Activated CD4-positive, alpha-beta T cell treated with anti-CD3 and anti-CD28 coated beads for 24 hours (primary cell): Measurements from ENCODE around the gene EFCAB5.
"Not testable (repeated sequence)": the region's sequence is repeated elsewhere in the genome, so short reads cannot be mapped to it uniquely, and the experiment has no call there.

Source experiments
- DNase-seq, 2 donors: peaks; one replicate each; pipeline ENCODE4 v3.0.0-alpha.2; 2020; ENCODE audit warnings: low read depth in 2 of 2

Gene EFCAB5

DNA sequence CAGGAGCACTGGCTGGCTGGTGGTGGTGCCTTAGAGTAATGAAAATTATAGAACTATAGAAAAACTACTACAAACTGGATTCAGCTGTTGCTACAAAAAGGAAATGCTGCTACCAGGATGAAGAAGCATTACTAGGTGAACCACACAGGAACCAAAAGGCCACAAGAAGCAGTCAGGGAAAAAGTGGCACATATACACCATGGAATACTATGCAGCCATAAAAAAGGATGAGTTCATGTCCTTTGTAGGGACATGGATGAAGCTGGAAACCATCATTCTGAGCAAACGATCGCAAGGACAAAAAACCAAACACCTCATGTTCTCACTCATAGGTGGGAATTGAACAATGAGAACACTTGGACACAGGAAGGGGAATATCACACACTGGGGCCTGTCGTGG, 5.5 kb upstream of the EFCAB5 start:
- DNase-seq = not testable (repeated sequence)

DNA sequence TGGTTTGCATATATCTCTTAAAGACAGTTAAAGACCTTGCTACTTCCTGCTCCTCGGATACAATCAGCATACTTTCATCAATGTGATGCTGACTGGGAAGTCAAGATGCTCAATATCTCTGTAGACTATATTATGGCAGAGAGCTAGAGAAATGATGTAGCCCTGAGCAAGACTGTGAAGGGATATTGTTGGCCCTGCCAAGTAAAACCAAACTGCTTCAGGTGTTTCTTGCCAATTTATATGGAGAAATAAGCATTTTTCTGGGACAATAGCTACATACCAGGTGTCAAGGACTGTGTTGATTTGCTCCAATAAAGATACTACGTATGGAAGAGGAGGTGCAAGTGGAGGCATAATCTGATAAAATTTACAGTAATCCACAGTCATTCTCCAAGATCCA, 4.7 kb upstream of the EFCAB5 start:
- DNase-seq = no peak

DNA sequence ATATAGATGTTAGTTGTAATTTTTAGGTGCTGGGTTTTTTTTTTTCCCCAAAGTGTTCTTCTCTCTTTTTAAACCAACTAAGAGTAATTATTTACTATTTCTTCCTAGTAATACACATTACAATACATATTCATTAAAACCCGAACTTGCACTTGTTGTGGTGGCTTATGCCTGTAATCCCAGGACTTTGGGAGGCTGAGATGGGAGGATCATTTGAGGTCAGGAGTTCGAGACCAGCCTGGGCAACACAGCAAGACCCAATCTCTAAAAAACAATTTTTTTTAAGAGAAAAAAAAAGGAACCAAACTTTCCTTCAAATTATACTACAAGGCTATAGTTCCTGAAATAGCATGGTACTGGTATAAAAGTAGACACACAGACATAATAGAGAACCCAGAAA, 3.8 kb downstream of the EFCAB5 start:
- DNase-seq = no peak

DNA sequence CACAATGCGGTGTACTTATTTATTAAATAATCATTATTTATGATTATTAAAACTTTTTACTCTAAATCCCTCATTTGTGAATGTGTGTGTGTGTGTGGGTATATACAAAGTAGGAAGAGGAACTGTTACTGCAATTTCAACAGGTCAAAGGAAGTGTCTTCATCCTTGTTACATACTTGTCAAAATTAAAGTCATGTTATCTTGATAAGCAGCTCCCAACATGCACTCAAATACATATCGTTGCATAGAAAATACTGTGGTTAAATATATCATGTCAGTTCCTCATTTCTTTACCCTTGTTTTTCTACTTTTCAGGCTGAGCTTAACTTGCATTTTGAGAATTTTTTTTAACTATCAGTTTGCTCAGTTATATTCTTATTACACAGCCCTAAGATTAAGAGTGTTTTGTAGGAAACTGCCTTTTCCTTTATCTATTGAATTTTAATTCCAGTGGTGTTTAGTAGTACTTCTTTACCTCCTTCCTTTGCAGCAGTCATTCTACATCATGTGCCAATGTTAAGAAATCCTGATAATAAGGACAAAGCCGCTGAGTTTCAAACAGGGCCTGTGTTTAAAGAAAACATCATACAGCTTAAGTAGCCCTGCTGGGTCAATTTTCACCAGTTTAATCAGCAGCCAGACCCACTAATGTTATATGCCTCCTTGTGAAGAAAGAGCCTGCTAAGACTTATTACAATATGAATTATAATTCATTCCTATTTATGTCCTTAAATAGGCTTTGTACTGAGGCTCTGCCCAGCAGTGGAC, 7.2 kb downstream of the EFCAB5 start:
- DNase-seq = no peak

DNA sequence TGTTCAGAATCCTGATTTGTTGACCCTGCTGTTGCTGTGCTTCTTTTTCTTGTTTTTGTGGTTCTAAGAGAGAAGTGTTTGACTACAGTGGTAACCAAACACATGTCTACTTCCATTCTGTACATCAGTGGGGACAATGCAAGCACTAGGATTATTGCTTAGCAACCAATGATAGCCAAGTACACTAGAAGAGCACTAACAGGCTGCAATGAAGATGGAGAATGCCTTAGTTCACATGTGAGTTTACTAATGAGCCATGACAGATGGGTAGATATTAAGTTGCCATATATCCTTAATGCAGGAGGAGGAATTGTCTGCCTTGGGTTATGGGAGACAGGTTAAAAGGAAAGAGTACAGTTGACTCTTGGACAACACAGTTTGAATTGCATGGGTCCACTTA, 8.3 kb downstream of the EFCAB5 start:
- no peak for DNase-seq

DNA sequence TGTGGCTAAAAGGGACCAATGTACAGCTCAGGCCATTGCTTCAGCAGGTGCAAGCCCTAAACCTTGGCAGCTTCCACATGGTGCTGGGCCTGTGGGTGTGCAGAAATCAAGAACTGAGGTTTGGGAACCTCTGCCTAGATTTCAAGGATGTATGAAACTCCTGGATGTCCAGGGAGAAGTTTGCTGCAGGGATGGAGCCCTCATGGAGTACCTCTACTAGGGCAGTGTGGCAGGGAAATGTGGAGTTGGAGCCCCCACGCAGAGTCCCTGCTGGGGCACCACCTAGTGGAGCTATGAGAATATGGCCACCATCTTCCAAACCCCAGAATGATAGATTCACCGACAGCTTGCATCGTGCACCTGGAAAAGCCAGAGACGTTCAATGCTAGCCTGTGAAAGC, 13.0 kb downstream of the EFCAB5 start:
- DNase-seq = no peak

DNA sequence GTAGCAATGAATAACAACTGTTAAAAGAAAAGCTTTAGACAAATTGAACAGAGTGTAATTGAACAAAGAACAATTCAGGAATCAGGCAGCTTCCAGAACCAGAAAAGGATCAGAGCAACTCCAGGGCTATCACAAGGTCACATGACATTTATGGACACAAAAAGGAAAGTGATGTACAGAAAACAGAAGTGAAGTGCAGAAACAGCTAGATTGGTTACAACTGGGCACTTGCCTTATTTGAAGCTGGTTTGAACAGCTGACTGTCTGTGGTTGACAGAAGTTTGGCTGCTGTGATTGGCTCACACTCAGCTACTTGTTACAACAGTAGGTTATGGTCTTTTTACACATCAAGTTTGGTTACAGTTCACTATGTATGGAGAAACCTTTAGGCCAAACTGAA, 14.8 kb downstream of the EFCAB5 start:
- DNase-seq = no peak

DNA sequence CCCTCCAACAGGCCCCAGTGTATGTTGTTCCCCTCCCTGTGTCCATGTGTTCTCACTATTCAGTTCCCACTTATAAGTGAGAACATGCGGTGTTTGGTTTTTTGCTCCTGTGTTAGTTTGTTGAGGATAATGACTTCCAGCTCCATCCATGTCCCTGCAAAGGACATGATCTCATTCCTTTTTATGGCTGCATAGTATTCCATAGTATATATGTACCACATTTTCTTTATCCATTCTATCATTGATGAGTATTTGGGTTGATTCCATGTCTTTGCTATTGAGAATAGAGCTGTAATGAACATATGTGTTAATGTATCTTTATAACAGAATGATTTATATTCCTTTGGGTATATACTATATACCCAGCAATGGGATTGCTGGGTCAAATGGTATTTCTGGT, 16.1 kb downstream of the EFCAB5 start:
- not testable (repeated sequence) for DNase-seq

DNA sequence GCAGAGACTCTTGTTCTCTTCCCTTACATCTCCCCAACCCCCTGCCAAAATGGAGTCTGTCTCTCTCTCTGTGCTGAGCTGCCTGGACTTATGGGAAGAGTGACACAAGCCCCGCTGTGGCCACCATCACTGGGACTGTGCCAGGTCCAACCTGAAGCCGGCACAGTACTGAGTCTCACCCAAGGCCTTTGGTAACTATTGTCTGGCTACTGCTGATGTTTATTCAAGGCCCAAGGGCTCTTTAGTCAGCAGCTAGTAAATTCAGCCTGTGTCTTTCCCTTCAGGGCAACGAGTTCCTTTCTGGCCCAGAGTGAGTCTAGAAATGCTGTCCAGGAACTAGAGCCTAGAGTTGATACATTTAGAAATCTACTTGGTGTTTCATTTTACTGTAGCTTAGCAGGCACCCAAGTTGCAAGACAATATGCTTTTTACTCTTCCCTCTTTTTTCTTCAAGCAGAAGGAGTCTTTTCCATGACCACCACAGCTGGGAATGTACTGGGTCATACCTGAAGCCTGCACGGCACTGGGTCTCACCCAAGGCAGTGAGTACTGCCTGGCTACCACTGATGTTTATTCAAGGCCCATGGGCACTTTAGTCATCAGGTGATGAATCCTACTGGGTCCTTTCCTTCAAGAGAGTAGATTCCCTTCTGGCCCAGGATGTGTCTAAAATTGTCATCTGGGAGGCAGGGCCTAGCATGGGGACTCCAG, 17.7 kb downstream of the EFCAB5 start:
- no peak for DNase-seq

DNA sequence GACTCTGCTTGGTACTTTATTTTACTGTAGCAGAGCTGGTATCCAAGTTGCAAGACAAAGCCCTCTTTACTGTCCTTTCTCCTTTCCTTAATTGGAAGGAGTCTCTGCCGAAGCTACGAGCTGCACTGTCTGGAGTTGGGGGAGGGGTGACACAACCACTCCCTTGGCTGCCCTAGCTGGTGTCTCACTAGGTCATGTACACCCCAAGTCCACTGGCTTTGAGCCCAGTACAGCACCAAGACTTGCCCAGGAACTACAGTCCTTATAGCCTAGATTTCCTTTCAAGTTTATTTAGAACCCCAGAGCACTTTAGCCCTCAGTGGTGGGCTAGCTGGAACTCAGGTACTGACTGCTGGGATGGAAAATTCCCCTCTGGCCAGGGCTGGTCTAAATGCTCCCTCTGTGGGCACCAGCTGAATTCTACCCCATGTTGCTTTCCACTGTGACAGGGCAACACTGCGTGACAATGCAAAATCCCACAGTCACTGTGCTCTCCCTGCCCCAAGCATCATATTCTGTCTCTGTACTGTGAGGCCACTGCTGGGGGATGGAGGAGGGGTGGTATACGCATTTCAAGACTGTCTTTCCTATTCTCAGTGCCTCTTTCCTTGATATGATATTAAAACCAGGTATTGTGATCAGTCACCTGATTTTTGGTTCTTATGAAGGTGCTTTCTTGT, 18.4 kb downstream of the EFCAB5 start:
- DNase-seq = no peak

DNA sequence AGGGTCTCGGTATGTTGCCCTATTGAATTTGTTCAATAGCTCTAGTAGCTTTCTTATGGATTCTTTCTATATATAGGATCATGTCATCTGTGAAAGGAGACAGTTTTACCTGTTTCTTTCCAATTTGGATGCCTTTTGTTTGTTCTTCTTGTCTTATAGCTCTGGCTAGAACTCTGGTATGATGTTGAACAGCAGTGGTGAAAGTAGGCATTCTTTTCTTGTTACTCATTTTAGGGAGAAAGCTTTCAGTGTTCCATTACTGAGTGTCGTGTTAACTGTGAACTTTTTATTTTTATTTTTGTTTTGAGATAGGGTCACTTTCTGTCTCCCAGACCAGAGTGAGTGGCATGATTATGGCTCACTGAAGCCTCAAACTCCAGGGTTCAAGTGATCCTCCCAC, 21.2 kb downstream of the EFCAB5 start:
- no peak for DNase-seq

DNA sequence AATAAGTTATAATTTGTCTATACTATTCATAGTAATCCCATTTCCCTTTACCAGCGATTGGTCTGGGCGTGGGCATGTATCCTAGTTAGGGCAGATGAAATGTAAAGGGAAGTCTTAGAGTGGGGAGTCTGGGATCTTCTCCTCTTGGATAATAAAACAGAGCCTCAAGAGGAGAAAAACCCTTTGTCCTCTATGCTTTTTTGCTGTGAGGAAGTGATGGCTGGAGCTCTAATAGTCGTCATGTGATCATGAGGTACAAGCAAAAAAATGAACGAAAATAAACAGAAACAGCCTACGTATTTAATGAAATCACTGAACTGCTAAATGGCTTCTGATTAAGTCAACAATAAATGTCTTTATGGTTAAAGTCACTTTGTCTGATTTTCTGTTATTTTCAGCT, 26.8 kb downstream of the EFCAB5 start:
- no peak for DNase-seq

DNA sequence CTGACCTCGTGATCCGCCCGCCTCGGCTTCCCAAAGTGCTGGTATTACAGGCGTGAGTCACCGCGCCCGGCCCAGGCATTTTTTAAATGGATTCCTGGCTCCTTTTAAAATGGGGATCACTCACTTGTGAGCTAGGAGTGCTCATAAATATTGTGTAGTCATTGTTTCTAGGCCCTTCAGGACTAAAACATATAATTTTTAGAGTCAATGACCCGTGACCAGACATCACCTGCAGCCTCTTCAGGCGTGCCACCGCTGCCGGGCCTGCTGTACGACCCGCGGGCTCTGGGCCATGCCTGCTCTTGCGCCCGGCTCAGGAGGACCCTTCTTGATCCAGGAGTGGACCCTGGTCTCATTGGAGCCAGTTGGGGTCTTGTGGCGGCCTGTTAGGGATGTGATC, 30.8 kb downstream of the EFCAB5 start:
- DNase-seq = no peak

DNA sequence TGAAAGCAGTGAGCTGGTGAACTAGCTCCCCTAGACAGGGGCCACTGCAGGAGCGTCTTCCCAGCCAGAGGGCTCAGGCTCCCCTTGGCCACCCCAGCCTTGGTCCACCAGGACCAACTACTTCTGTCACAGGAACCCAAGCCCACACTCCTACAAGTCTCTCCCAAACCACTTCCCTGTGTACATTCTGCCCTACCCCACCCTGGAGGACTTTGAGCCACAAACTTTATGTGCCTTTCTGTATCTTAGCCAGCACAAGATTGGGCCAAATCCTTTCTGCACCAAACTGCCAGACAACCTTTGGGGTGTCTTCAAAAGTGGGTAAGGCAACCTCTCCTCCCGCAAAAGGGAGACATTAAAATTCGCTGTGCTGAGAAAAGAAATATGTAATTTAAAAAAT, 31.6 kb downstream of the EFCAB5 start:
- DNase-seq = no peak

DNA sequence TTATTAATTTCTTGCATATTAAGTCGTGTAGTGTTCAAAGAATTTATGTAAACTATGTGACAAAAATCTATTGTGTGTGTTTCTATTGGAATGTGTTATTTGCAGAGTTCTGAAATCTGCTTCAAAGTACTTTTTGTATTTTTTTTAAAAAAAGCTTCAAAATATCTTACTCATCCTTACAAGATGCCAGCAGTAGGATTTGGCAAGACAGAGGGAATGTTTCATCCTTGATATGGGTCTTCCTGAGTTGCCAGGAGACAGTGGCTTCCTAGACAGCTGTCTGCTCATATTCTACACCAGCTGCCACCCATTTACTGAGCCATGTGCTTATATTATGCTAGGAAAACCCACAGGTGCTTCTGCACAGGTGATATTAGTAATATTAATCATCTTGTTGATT, 36.4 kb downstream of the EFCAB5 start:
- no peak for DNase-seq

DNA sequence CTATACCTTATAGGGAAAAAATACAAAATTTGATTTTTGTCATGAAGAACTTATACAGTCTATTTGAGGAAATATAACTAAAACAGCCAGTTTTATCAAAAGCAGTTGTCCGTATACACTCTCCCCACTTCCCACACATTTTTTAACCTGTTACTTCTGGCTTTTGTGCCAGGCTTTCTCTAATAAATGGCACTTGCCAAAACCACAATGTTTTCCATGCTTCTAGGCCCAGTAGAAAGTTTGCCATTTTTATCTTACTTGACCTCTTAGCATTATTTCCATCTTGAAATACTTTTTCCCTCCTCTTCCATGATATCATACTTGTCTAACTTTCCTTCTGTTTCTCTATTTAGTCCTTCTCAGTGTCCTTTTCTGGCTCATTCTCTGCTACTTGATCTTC, 38.8 kb downstream of the EFCAB5 start:
- DNase-seq = no peak

DNA sequence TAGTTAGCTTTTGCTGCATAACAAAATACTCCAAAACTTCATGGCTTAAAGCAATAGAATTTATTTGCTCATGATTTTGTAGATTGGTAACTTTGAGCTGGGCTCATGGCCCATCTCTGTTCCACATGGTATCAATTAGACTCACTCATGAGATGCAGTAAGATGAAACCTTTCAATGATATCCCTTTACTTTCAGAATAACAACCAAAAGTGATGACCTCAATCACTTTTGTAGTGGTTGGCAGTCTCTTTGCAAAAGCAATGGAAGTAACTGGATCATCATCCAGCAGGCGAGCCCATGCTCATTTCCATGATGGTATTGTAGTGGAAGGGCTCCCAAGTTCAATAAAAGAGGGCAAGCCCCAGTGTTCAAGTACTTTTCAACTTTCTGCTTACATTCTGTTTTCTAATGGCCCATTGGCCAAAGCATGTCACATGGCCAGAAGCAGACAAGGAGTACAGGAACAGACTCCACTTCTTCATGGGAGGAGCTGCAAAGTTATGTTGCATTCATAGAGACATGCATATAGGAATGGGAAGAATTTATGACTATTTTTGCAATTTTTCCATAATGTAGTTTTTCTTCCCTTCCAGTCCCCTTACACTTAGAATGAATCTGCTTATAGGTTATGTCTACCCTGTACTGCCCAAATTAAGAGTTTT, 41.7 kb downstream of the EFCAB5 start:
- no peak for DNase-seq

DNA sequence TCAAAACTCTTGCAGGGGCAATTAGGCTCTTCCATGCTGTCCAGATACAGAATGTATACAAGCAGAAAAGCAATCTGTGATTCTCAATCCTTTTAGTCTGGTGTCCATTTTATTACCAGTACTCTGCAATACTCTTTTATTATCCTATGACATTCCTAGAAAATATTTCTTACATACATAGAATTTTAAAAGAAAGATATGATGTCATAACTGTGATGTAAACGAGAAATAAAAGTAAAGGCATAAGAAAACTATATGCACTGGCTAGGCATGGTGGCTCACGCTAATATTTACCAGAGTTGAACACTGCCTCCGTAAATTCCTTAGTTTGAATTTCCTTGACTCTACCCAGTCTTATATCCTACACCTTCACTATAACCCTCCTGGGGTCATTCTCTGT, 55.0 kb downstream of the EFCAB5 start:
- DNase-seq = no peak

DNA sequence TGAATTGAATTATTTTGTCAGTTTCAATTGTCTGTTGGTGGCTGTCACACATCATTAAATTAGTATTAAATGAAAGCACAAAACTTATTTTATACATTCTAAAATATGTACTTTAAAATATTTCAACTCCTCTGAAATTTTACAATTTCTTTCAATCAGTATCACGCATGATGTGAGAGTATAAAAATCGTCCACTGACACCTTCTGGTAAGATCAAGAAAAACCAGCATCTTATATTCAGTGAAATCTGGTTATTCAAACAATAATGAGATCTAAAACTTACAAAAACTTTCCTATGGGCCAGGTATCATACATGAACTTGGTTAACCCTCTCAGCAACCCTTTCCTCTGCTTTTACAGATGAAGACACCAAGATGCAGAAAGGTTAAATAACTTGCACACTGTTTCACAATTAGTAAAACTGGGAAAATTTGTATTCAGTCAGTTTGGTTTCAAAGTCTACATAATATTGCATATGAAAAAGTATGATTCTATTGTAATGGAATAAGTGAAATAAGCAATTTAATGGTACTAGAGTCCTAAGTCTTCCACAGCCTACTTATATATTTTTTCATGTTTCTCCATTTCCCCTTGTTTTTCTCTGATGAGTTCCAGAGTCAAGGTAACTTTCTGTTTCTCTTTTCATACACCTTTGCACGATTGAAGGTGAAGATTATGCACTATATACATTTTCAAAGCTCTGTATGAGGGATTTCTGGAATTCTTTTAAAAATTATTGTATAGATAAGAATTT, 58.7 kb downstream of the EFCAB5 start:
- DNase-seq = no peak

DNA sequence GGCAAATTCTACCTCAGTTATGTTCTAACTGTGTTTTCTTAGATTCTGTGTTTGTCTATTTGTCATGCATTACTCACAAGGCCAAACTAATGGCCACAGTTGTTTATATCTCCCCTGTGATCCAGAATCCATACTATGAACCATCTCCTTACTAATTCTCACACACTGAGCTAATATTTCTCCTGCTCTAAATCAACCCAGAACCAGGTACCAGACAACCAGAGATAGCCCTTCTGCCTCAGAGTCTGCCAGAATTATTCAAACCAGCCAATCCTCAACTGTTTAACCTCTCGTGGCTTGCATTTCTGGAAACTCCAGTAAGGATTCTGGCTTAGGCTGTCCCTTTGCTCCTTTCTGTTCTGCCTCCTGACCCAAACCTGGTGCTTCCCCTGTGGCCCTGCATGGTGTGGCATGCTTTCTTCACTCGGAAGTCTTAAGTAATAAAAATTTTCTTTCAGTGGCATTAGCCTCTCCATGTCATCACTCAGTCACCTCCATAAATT, 59.4 kb downstream of the EFCAB5 start:
- no peak for DNase-seq

DNA sequence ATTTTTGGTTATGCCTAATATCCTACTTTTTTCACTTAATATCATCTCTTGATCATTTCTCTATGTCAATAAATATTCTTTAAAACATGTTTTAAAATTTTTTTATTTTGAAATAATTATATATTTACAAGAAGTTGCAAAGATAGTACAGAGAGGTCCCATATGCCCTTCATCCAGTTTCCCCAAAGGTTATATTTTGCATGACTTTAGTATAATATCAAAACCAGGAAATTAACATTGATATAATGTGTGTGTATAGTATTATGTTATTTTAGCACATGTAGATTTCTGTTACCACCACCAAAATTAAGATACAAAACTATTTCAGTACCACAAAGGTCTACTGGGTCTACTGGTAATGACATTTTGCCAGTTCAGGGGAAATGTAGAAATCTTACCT, 60.7 kb downstream of the EFCAB5 start:
- no peak for DNase-seq
